ENCODE data around the gene MANF. TPM values are rescaled to one million over a fixed set of nuclear protein-coding genes. Genes with fewer than 3 reads are reported as not detected.

MANF gene
- total RNA-seq, 4 donors from 2014 or later = 13.7 to 38.3 (median 22.8) TPM

GRCh38 chr3:51371943-51372557 is 13.0 kb upstream of the MANF start:
- Histone ChIP-seq H3K27ac (no peak overlapping the region), H3K36me3 (peaks cover 0 to 40% of the 10 kb centered on the region in 2 donors), H3K4me1 (no peaks in the 10 kb centered on the region), H3K4me3 (no peak overlapping the region), H3K27me3 (no peaks in the 10 kb centered on the region), H3K9me3 (peaks cover 0 to 5% (median 0%) of the 10 kb centered on the region in 3 donors)
- TF ChIP-seq EP300 (IDR thresholded peaks at IDR 0.05) (no peak), CTCF (IDR thresholded peaks at IDR 0.05) (peak in 3 of 4 experiments; percentile 46 to 68 (median 52))
- WGBS, 2 donors (ENCODE audit: low coverage in 1 of 2) = 27 to 30% methylated on average over 3 to 4 of the region's 4 CpGs
- no peak for ATAC-seq

GRCh38 chr3:51373658-51374421 is 11.3 kb upstream of the MANF start:
- no peaks in the 10 kb centered on the region for H3K27me3 ChIP-seq
- no peak for ATAC-seq
- no peaks in the 10 kb centered on the region for H3K9me3 ChIP-seq
- no peak overlapping the region for H3K4me3 ChIP-seq
- no peak overlapping the region for H3K27ac ChIP-seq
- H3K36me3 ChIP-seq = peaks cover 0 to 34% of the 10 kb centered on the region in 2 donors
- H3K4me1 ChIP-seq = no peaks in the 10 kb centered on the region
- no peak for TF ChIP-seq POLR2A (IDR thresholded peaks at IDR 0.05)
- no peak for TF ChIP-seq POLR2AphosphoS5 (IDR thresholded peaks at IDR 0.05)
- TF ChIP-seq EP300 (IDR thresholded peaks at IDR 0.05) = no peak
- no peak for TF ChIP-seq CTCF (IDR thresholded peaks at IDR 0.05)
- 60 to 84% methylated on average over 1 to 5 of the region's 5 CpGs for WGBS, 2 donors (ENCODE audit: low coverage in 1 of 2)

- TF ChIP-seq POLR2AphosphoS5 (IDR thresholded peaks at IDR 0.05) = no peak
- TF ChIP-seq CTCF (IDR thresholded peaks at IDR 0.05) = no peak
- no peak for TF ChIP-seq EP300 (IDR thresholded peaks at IDR 0.05)
- no peak for ATAC-seq
- no peak overlapping the region for H3K27ac ChIP-seq
- H3K36me3 ChIP-seq = peaks cover 0 to 34% of the 10 kb centered on the region in 2 donors
- H3K4me1 ChIP-seq = no peaks in the 10 kb centered on the region
- WGBS, 2 donors (ENCODE audit: low coverage in 1 of 2) = 94% methylated on average over 7 of the region's 11 CpGs; no CpG with 5 or more reads in 1 of the 2 donors
- H3K4me3 ChIP-seq = no peak overlapping the region
- no peaks in the 10 kb centered on the region for H3K9me3 ChIP-seq
- no peaks in the 10 kb centered on the region for H3K27me3 ChIP-seq
Measured at GRCh38 chr3:51374456-51374855, 10.6 kb upstream of the MANF start.

- Histone ChIP-seq H3K4me1 (no peaks in the 10 kb centered on the region), H3K27ac (no peak overlapping the region), H3K27me3 (no peaks in the 10 kb centered on the region), H3K4me3 (no peak overlapping the region), H3K9me3 (no peaks in the 10 kb centered on the region), H3K36me3 (peaks cover 0 to 37% of the 10 kb centered on the region in 2 donors)
- ATAC-seq = no peak
- no peak for TF ChIP-seq EP300 (IDR thresholded peaks at IDR 0.05)
- no peak for TF ChIP-seq POLR2AphosphoS5 (IDR thresholded peaks at IDR 0.05)
- no peak for TF ChIP-seq CTCF (IDR thresholded peaks at IDR 0.05)
Measured at GRCh38 chr3:51375136-51375535, 10.0 kb upstream of the MANF start.

GRCh38 chr3:51375571-51375970 is 9.5 kb upstream of the MANF start:
- no peaks in the 10 kb centered on the region for H3K4me1 ChIP-seq
- no peaks in the 10 kb centered on the region for H3K27me3 ChIP-seq
- no peak for TF ChIP-seq POLR2AphosphoS5 (IDR thresholded peaks at IDR 0.05)
- no peak for TF ChIP-seq CTCF (IDR thresholded peaks at IDR 0.05)
- TF ChIP-seq EP300 (IDR thresholded peaks at IDR 0.05) = no peak
- TF ChIP-seq POLR2A (IDR thresholded peaks at IDR 0.05) = no peak
- no peak overlapping the region for H3K4me3 ChIP-seq
- WGBS, 2 donors (ENCODE audit: low coverage in 1 of 2) = 69 to 73% methylated on average over 3 to 8 of the region's 8 CpGs
- no peak for ATAC-seq
- no peak overlapping the region for H3K27ac ChIP-seq
- no peaks in the 10 kb centered on the region for H3K9me3 ChIP-seq
- H3K36me3 ChIP-seq = peaks cover 0 to 38% of the 10 kb centered on the region in 2 donors

All from gastroesophageal sphincter (tissue), 4 donors.